Measurements from ENCODE around the gene RHPN2. TPM values are rescaled to one million over a fixed set of nuclear protein-coding genes. Genes with fewer than 3 reads are reported as not detected.

RHPN2 gene
- total RNA-seq, result 17.7 and 25.1 TPM in 2 replicates

DNA sequence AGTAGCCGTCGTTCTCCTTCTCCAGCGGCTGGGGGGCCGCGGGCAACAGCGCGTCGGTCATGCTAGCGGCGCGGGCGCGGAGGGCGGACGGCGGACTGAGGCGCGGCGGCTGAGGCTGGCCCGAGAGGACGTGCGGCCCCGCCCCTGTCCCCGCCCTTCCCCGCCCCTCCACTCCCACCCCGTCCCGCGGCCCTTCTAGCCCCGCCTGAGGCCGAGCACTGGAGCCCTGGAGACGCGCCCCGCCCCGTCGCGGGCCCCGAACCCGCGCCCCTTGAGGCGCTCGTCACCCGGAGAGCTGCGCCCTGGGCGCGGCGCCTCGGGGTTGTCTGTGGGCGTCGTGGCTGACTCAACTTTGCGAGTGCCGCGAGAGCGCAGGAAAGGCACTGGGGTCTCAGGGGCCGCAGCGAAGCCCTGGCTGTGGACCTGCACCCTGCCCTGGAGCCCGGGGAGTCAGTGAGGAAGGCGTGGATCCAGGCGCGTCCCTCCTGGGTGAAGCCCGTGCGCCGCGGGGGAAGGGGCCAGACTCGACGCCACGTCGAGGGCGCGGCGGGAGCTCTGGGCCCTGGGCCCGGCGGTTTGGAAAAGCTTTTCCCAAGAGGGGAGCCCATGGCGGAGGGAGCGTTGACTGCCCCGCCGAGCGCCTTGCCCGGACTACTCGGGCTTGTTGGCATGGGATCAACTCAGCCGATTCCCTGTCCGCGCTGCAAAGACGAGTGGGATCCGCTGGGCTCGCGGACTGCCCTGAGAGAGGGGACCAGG lies at the start of gene RHPN2:
Gene RHPN2, minus strand, starts transcription at position 97 of the 759 bp plus-strand sequence. Its CDS starts 36 bp downstream, at position 61.

DNA sequence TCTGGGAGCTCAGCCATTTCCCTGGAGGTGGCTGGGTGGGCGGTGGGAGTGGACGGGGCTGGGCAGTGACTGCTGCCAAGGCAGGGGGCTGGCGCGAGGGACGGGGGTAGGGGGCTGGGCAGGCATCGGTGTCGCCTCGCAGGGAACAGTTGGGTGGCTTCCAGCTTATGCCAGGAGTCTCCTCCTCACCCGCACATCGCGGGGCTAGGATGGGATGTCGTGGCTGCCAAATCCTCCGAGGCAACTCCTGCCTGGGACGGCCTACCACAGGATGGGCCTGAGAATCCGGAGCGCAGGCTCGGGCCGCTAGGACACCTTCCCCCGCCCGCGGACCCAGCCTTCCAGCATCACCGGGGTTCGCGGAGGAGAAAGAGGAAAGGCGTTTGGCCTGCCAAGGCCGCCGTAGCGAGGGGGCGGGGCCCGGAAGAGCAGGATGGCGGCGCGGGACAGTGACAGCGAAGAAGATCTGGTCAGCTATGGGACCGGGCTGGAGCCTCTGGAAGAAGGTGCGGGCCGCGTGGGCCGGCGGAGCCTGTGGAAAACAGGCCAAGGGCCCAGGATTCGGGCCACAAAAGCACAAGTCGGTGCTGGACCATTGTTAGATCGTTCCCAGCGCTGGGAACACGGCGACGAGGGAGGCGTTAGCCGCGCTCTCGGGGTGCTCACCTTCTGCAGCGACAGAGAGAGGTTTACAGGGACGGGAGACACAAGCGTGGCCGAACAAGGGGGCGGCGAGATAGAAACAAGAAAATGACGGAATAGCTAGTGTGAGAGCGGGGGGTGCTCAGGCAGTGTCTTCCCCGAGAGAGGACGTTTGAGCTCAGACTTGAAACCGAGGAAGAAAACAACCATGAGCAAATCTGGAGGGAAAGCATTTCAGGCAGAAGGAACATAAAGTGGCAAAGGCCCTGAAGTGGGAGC lies 16.3 kb upstream of the RHPN2 start, which contains the start of gene GPATCH1:
Gene GPATCH1, plus strand, starts transcription at position 421 of the 921 bp plus-strand sequence. Its CDS starts 13 bp downstream, at position 434.

GRCh38 chr19:32971715-32972540 lies 92.8 kb downstream of the RHPN2 start, which contains the start of the genes CEP89 and FAAP24:
Gene CEP89, minus strand, starts transcription at chr19:32971958. Its CDS starts 84 bp downstream, at chr19:32971874.
Gene FAAP24, plus strand, starts transcription at chr19:32972242. Its CDS starts 955 bp downstream, at chr19:32973197.

Other genes with a start within 250 kb of the RHPN2 start
- 0.48 TPM in 1 of 2 replicates, not detected in the other for gene SLC7A9, start 195.1 kb downstream of the RHPN2 start, total RNA-seq
- gene CEP89, start 92.9 kb downstream of the RHPN2 start, total RNA-seq, result 4.7 and 7.5 TPM in 2 replicates
- gene FAAP24, start 92.6 kb downstream of the RHPN2 start, total RNA-seq, result 0.96 and 3.2 TPM in 2 replicates
- gene GPATCH1, start 16.3 kb upstream of the RHPN2 start, total RNA-seq, result 5.3 and 8.1 TPM in 2 replicates
- not detected in 2 replicates for gene WDR88, start 67.2 kb upstream of the RHPN2 start, total RNA-seq
- 17.3 and 27.0 TPM in 2 replicates for gene LRP3, start 129.4 kb upstream of the RHPN2 start, total RNA-seq
- gene SLC7A10, start 161.0 kb upstream of the RHPN2 start, total RNA-seq, result not detected in 2 replicates
- 16.1 and 23.2 TPM in 2 replicates for gene CEBPA, start 237.6 kb upstream of the RHPN2 start, total RNA-seq

Measured in tracheal epithelial cell (primary cell).